GM21515 (cell line): ENCODE data around the gene SPATS1.

Experiments used
- ATAC-seq: cut with Tn5 transposase; IDR thresholded peaks from one replicate; pipeline ENCODE4 v1.9.1; 2021; ENCODE audit not compliant: unreplicated experiment

Gene SPATS1

GRCh38 chr6:44342489-44342888 lies at the start of gene SPATS1:
SPATS1 (plus strand) TSS chr6:44342650; CDS start chr6:44343096, 446 bp downstream.
- ATAC-seq = no peak

- no peak for ATAC-seq
These were observed 49.6 kb upstream of the SPATS1 start for GRCh38 chr6:44292661-44293365.

- ATAC-seq = no peak
These were observed 47.3 kb upstream of the SPATS1 start for GRCh38 chr6:44294832-44295791.

- no peak for ATAC-seq
These were observed 45.1 kb upstream of the SPATS1 start for GRCh38 chr6:44297063-44298038.

- ATAC-seq = no peak
These were observed 44.2 kb upstream of the SPATS1 start for GRCh38 chr6:44298055-44298803.

- no peak for ATAC-seq
These were observed 43.6 kb upstream of the SPATS1 start for GRCh38 chr6:44298864-44299263.

GRCh38 chr6:44300292-44300823 lies 42.1 kb upstream of the SPATS1 start:
- no peak for ATAC-seq

GRCh38 chr6:44301106-44301505 lies 41.3 kb upstream of the SPATS1 start:
- no peak for ATAC-seq

- ATAC-seq = no peak
These were observed 40.5 kb upstream of the SPATS1 start for GRCh38 chr6:44301782-44302564.

GRCh38 chr6:44302856-44303255 lies 39.6 kb upstream of the SPATS1 start:
- no peak for ATAC-seq

GRCh38 chr6:44303842-44304241 lies 38.6 kb upstream of the SPATS1 start:
- no peak for ATAC-seq

- ATAC-seq = no peak
These were observed 37.9 kb upstream of the SPATS1 start for GRCh38 chr6:44304282-44305199.

GRCh38 chr6:44305200-44305725 lies 37.2 kb upstream of the SPATS1 start:
- ATAC-seq = no peak

GRCh38 chr6:44306710-44307109 lies 35.7 kb upstream of the SPATS1 start:
- no peak for ATAC-seq

GRCh38 chr6:44307217-44307616 lies 35.2 kb upstream of the SPATS1 start:
- ATAC-seq = no peak

- no peak for ATAC-seq
These were observed 33.4 kb upstream of the SPATS1 start for GRCh38 chr6:44309092-44309491.

GRCh38 chr6:44309631-44310030 lies 32.8 kb upstream of the SPATS1 start:
- ATAC-seq = no peak

- no peak for ATAC-seq
These were observed 32.2 kb upstream of the SPATS1 start for GRCh38 chr6:44310241-44310640.
